DOHH2 (cell line): ENCODE data around the gene ARL6IP4.

ENCODE experiments used
- H3F3A ChIP-seq: fragments of 200-600 bp; sonication (generic), shearing (Covaris generic); 2 replicates; pipeline ENCODE4 v1.6.0; 2016; ENCODE audit warnings: antibody characterized with exemption, mild to moderate bottlenecking; ENCODE audit not compliant: control insufficient read depth, insufficient read depth
- H3K27ac ChIP-seq: fragments of 200-600 bp; sonication (generic); 2 replicates; pipeline ENCODE4 v1.5.1; 2014; ENCODE audit warnings: low read depth, mild to moderate bottlenecking, low read length, moderate library complexity
- H3K27me3 ChIP-seq: fragments of 200-600 bp; sonication (generic); 2 replicates; pipeline ENCODE4 v1.6.1; 2014; ENCODE audit warnings: mild to moderate bottlenecking, low read length, mixed read lengths; ENCODE audit not compliant: control insufficient read depth
- H3K36me3 ChIP-seq: fragments of 200-600 bp; sonication (generic); 2 replicates; pipeline ENCODE4 v1.6.1; 2014; ENCODE audit warnings: mild to moderate bottlenecking, low read length, moderate library complexity, mixed read lengths; ENCODE audit not compliant: control insufficient read depth
- H3K4me1 ChIP-seq: fragments of 200-600 bp; sonication (generic); 2 replicates; pipeline ENCODE4 v1.6.1; 2014; ENCODE audit warnings: mild to moderate bottlenecking, low read length, mixed read lengths; ENCODE audit not compliant: control insufficient read depth
- H3K4me2 ChIP-seq: fragments of 200-600 bp; sonication (generic); 2 replicates; pipeline ENCODE4 v1.6.0; 2014; ENCODE audit warnings: mild to moderate bottlenecking, low read length, moderate library complexity
- H3K4me3 ChIP-seq: fragments of 200-600 bp; sonication (generic); 2 replicates; pipeline ENCODE4 v1.5.1; 2014; ENCODE audit warnings: mild to moderate bottlenecking, low read length, mixed read lengths
- H3K79me2 ChIP-seq: fragments of 200-600 bp; sonication (generic); 2 replicates; pipeline ENCODE4 v1.6.1; 2014; ENCODE audit warnings: mild to moderate bottlenecking, low read length, mixed read lengths; ENCODE audit not compliant: control insufficient read depth
- H3K9me2 ChIP-seq: fragments of 200-600 bp; sonication (generic); replicated peaks from 2 replicates; pipeline ENCODE4 v1.6.1; 2014; ENCODE audit warnings: mild to moderate bottlenecking, low read length, mixed read lengths; ENCODE audit not compliant: control insufficient read depth
- H3K9me3 ChIP-seq: fragments of 200-600 bp; sonication (generic); 2 replicates; pipeline ENCODE4 v1.6.1; 2014; ENCODE audit warnings: antibody characterized with exemption, low read length, mixed read lengths; ENCODE audit not compliant: control insufficient read depth, insufficient read depth
- H4K20me1 ChIP-seq: fragments of 200-600 bp; sonication (generic); 2 replicates; pipeline ENCODE4 v1.6.0; 2014; ENCODE audit warnings: low read depth, mild to moderate bottlenecking, antibody characterized with exemption, low read length, moderate library complexity; ENCODE audit not compliant: control insufficient read depth, insufficient read depth
- CTCF ChIP-seq: fragments of 200-600 bp; sonication (generic); IDR thresholded peaks from one replicate; pipeline ENCODE4 v1.5.1; 2014; ENCODE audit warnings: antibody characterized with exemption, mild to moderate bottlenecking, low read depth, low read length; ENCODE audit not compliant: poor library complexity, severe bottlenecking
- EZH2phosphoT487 ChIP-seq: fragments of 200-600 bp; sonication (generic); IDR thresholded peaks from 2 replicates; pipeline ENCODE4 v1.6.1; 2017; ENCODE audit warnings: borderline replicate concordance, mild to moderate bottlenecking, antibody characterized with exemption, low read length, moderate library complexity, mixed read lengths

Gene ARL6IP4

GRCh38 chr12:122977153-122977552 is 3.3 kb upstream of the ARL6IP4 start:
- Histone ChIP-seq H3K36me3 (peaks cover 50% of the 10 kb centered on the region), H3K79me2 (peaks cover 74% of the 10 kb centered on the region), H3F3A (no peaks in the 10 kb centered on the region), H4K20me1 (peaks cover 4% of the 10 kb centered on the region; the same call in 1 of the 2 replicates), H3K4me3 (no peak overlapping the region), H3K4me1 (peaks cover 35% of the 10 kb centered on the region), H3K27ac (no peak overlapping the region), H3K9me2 (no peaks in the 10 kb centered on the region), H3K9me3 (no peaks in the 10 kb centered on the region), H3K27me3 (no peaks in the 10 kb centered on the region), H3K4me2 (peak overlapping the region; percentile 89; the same call in 1 of the 2 replicates)
- TF ChIP-seq EZH2phosphoT487 (no peak), CTCF (no peak)

GRCh38 chr12:122977655-122978392 is 2.7 kb upstream of the ARL6IP4 start:
- H3K9me2 ChIP-seq: no peaks in the 10 kb centered on the region
- H3F3A ChIP-seq: no peaks in the 10 kb centered on the region
- no peak overlapping the region for H3K4me2 ChIP-seq
- H3K9me3 ChIP-seq: no peaks in the 10 kb centered on the region
- H3K27ac ChIP-seq: no peak overlapping the region
- no peak overlapping the region for H3K4me3 ChIP-seq
- H3K27me3 ChIP-seq: no peaks in the 10 kb centered on the region
- H3K79me2 ChIP-seq: peaks cover 81% of the 10 kb centered on the region
- H3K36me3 ChIP-seq: peaks cover 57% of the 10 kb centered on the region
- H3K4me1 ChIP-seq: peaks cover 42% of the 10 kb centered on the region
- no peak for TF ChIP-seq CTCF
- no peak for TF ChIP-seq EZH2phosphoT487
- peaks cover 9% of the 10 kb centered on the region; the same call in 1 of the 2 replicates for H4K20me1 ChIP-seq

- Histone ChIP-seq H3K4me2 (no peak overlapping the region), H3K9me3 (no peaks in the 10 kb centered on the region), H3K9me2 (no peaks in the 10 kb centered on the region), H3K79me2 (peaks cover 82% of the 10 kb centered on the region), H3K4me1 (peaks cover 49% of the 10 kb centered on the region), H3K27ac (no peak overlapping the region), H3K4me3 (no peak overlapping the region), H3K27me3 (no peaks in the 10 kb centered on the region), H3F3A (no peaks in the 10 kb centered on the region), H3K36me3 (peaks cover 64% of the 10 kb centered on the region), H4K20me1 (peaks cover 9% of the 10 kb centered on the region; the same call in 1 of the 2 replicates)
- TF ChIP-seq EZH2phosphoT487: no peak
- no peak for TF ChIP-seq CTCF
These were observed 1.9 kb upstream of the ARL6IP4 start for GRCh38 chr12:122978507-122978955.
